GM12801 (cell line): ENCODE data around the gene RAPGEF1.

Source experiments
- TF ChIP-seq, protein P1 (sequence below): IDR thresholded peaks from one replicate; pipeline ENCODE4 v1.5.1; 2011; ENCODE audit warnings: control low read depth; ENCODE audit not compliant: insufficient read length; ENCODE audit errors: extremely low read depth

The RAPGEF1 gene

GRCh38 chr9:131724683-131725082, 15.2 kb downstream of the RAPGEF1 start:
- TF ChIP-seq, protein P1, sequence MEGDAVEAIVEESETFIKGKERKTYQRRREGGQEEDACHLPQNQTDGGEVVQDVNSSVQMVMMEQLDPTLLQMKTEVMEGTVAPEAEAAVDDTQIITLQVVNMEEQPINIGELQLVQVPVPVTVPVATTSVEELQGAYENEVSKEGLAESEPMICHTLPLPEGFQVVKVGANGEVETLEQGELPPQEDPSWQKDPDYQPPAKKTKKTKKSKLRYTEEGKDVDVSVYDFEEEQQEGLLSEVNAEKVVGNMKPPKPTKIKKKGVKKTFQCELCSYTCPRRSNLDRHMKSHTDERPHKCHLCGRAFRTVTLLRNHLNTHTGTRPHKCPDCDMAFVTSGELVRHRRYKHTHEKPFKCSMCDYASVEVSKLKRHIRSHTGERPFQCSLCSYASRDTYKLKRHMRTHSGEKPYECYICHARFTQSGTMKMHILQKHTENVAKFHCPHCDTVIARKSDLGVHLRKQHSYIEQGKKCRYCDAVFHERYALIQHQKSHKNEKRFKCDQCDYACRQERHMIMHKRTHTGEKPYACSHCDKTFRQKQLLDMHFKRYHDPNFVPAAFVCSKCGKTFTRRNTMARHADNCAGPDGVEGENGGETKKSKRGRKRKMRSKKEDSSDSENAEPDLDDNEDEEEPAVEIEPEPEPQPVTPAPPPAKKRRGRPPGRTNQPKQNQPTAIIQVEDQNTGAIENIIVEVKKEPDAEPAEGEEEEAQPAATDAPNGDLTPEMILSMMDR = no peak

GRCh38 chr9:131723632-131724031, 16.2 kb downstream of the RAPGEF1 start:
- TF ChIP-seq, protein P1 = no peak

GRCh38 chr9:131722255-131722654, 17.6 kb downstream of the RAPGEF1 start:
- TF ChIP-seq, protein P1 = no peak

DNA sequence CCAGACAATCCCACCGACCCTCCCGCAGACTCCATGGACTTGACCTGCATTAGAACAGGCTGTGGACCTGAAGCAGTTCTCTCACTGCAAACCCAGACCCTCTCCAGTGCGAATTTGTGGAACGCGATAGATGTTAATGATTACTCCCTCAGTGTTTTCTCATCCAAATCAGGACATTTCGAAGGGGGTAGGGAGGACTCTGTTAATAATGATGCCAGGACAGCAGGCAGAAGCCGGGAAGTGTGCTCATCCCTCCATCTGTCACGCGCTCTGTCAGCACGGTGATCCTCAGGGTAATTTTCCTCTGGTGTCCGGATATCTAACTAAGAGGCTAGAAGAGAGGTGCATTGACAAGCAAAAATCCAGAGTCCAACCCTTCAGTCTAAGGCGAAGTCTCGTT, 18.8 kb downstream of the RAPGEF1 start:
- TF ChIP-seq, protein P1 = no peak

DNA sequence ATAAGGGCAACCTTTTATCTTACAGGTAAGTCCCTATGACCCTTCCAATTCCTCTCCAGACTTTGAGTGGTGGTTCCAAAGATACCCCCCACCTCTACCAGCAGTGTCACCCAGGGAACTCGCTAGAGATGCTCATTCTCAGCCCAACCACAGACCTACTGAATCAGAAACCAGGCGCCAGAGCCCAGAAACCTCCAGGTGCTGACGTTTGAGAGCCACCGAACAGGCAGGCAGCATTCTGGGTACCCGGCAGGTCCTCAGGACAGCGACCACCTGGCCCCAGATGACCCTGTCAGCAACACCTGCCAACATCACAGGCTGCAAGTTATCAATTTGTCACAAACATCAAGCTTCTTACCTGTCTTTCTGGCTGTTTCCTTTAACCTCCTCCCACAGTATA, 19.5 kb downstream of the RAPGEF1 start:
- TF ChIP-seq, protein P1 = no peak

- TF ChIP-seq, protein P1 = no peak
Measured at GRCh38 chr9:131719262-131719908, 20.5 kb downstream of the RAPGEF1 start.

GRCh38 chr9:131717719-131718460, 22.0 kb downstream of the RAPGEF1 start:
- TF ChIP-seq, protein P1 = no peak
